Caki2 (cell line): ENCODE results near the gene SNX13. TPM values are rescaled to one million over a fixed set of nuclear protein-coding genes. Genes with fewer than 3 reads are reported as not detected.
"Not testable (repeated sequence)": the region's sequence is repeated elsewhere in the genome, so short reads cannot be mapped to it uniquely, and the experiment has no call there.

Experiments used
- DNase-seq: peaks from one replicate; pipeline ENCODE4 v3.0.0-alpha.2; 2015; ENCODE audit warnings: low read depth
- in situ Hi-C: cut with HindIII; loops from 2 replicates; pipeline ENCODE4 v1.10.0; 2016; ENCODE audit warnings: low sequenced_read_pairs, low pct_unique_long_range_greater_than_20kb, mixed read lengths
- total RNA-seq: library from RNA; depleted of rRNA; stranded (reverse); fragments of >200 nt; shearing (Covaris generic); gene quantifications from 2 replicates; pipeline ENCODE4 v1.2.3, GENCODE V29; 2014; ENCODE audit warnings: low replicate concordance

Gene SNX13
- total RNA-seq, 1 experiment from 2014 or later = 9.8 TPM

- DNase-seq = no peak
- in situ Hi-C loops = no loop called here
These were observed 10.5 kb downstream of the SNX13 start for GRCh38 chr7:17929647-17930395.

GRCh38 chr7:17928055-17928454 lies 12.2 kb downstream of the SNX13 start:
- in situ Hi-C loops = no loop called here

GRCh38 chr7:17921857-17922416 lies 18.4 kb downstream of the SNX13 start:
- no peak for DNase-seq

More at GRCh38 chr7:17928055-17928454, 12.2 kb downstream of the SNX13 start:
- DNase-seq = no peak

GRCh38 chr7:17917842-17918241 lies 22.5 kb downstream of the SNX13 start:
- no peak for DNase-seq
- in situ Hi-C loops = no loop called here

More at GRCh38 chr7:17921857-17922416, 18.4 kb downstream of the SNX13 start:
- in situ Hi-C loops = no loop called here

- DNase-seq = no peak
- in situ Hi-C loops = no loop called here
These were observed 23.5 kb downstream of the SNX13 start for GRCh38 chr7:17916786-17917185.

- DNase-seq = no peak
- in situ Hi-C loops = no loop called here
These were observed 24.5 kb downstream of the SNX13 start for GRCh38 chr7:17915796-17916195.

GRCh38 chr7:17915168-17915567 lies 25.1 kb downstream of the SNX13 start:
- no peak for DNase-seq
- in situ Hi-C loops = no loop called here

- no peak for DNase-seq
- in situ Hi-C loops = no loop called here
These were observed 27.0 kb downstream of the SNX13 start for GRCh38 chr7:17913250-17913649.

- DNase-seq = no peak
- in situ Hi-C loops = no loop called here
These were observed 27.6 kb downstream of the SNX13 start for GRCh38 chr7:17912536-17913235.

- in situ Hi-C loops = no loop called here
- DNase-seq = no peak
These were observed 28.2 kb downstream of the SNX13 start for GRCh38 chr7:17912050-17912449.

- DNase-seq = no peak
- in situ Hi-C loops = no loop called here
These were observed 29.9 kb downstream of the SNX13 start for GRCh38 chr7:17910377-17910776.

- DNase-seq, in situ Hi-C loops: not testable (repeated sequence)
These were observed 31.0 kb downstream of the SNX13 start for GRCh38 chr7:17909310-17909709.

GRCh38 chr7:17907014-17907413 lies 33.3 kb downstream of the SNX13 start:
- in situ Hi-C loops = no loop called here
- no peak for DNase-seq

- in situ Hi-C loops = no loop called here
These were observed 37.0 kb downstream of the SNX13 start for GRCh38 chr7:17903337-17903736.

GRCh38 chr7:17902599-17902998 lies 37.7 kb downstream of the SNX13 start:
- DNase-seq = no peak
- in situ Hi-C loops = no loop called here

More at GRCh38 chr7:17903337-17903736, 37.0 kb downstream of the SNX13 start:
- DNase-seq = no peak

GRCh38 chr7:17900464-17900863 lies 39.8 kb downstream of the SNX13 start:
- DNase-seq = no peak
- in situ Hi-C loops = no loop called here

- no peak for DNase-seq
- in situ Hi-C loops = no loop called here
These were observed 42.2 kb downstream of the SNX13 start for GRCh38 chr7:17898111-17898510.

- DNase-seq = no peak
- in situ Hi-C loops = no loop called here
These were observed 53.0 kb downstream of the SNX13 start for GRCh38 chr7:17887286-17887685.

- in situ Hi-C loops = no loop called here
- no peak for DNase-seq
These were observed 57.6 kb downstream of the SNX13 start for GRCh38 chr7:17882685-17883084.
